Osteocyte (in vitro differentiated cells): Measurements from ENCODE around the gene GPX3. TPM values are rescaled to one million over a fixed set of nuclear protein-coding genes. Genes with fewer than 3 reads are reported as not detected.

Experiments
- DNase-seq: peaks from one replicate; pipeline ENCODE4 v3.0.0; 2021; ENCODE audit warnings: mixed read lengths; ENCODE audit not compliant: unreplicated experiment; ENCODE audit errors: extremely low spot score
- H3K27ac Mint-ChIP-seq: one replicate; pipeline ENCODE4 v1.8.0; 2021; ENCODE audit warnings: mild to moderate bottlenecking, mixed read lengths; ENCODE audit not compliant: unreplicated experiment
- H3K27me3 Mint-ChIP-seq: one replicate; pipeline ENCODE4 v1.8.0; 2021; ENCODE audit warnings: mixed read lengths; ENCODE audit not compliant: unreplicated experiment
- H3K36me3 Mint-ChIP-seq: one replicate; pipeline ENCODE4 v1.8.0; 2021; ENCODE audit warnings: mixed read lengths; ENCODE audit not compliant: unreplicated experiment
- H3K4me1 Mint-ChIP-seq: one replicate; pipeline ENCODE4 v1.8.0; 2021; ENCODE audit warnings: mixed read lengths; ENCODE audit not compliant: unreplicated experiment
- H3K4me3 Mint-ChIP-seq: one replicate; pipeline ENCODE4 v1.8.0; 2021; ENCODE audit warnings: mild to moderate bottlenecking, moderate library complexity, mixed read lengths; ENCODE audit not compliant: unreplicated experiment
- H3K9me3 Mint-ChIP-seq: one replicate; pipeline ENCODE4 v1.8.0; 2021; ENCODE audit warnings: mixed read lengths; ENCODE audit not compliant: unreplicated experiment
- CTCF ChIP-seq: fragments of 200-600 bp; sonication (generic); IDR thresholded peaks from 2 replicates; pipeline ENCODE4 v1.5.0; 2021; ENCODE audit warnings: antibody characterized with exemption, mild to moderate bottlenecking, moderate library complexity
- total RNA-seq: library from RNA; stranded (reverse); gene quantifications from 2 replicates; pipeline ENCODE4 v1.2.1, GENCODE V29; 2021

GPX3 gene
- total RNA-seq, 1 donor from 2014 or later: 1.1 TPM

DNA sequence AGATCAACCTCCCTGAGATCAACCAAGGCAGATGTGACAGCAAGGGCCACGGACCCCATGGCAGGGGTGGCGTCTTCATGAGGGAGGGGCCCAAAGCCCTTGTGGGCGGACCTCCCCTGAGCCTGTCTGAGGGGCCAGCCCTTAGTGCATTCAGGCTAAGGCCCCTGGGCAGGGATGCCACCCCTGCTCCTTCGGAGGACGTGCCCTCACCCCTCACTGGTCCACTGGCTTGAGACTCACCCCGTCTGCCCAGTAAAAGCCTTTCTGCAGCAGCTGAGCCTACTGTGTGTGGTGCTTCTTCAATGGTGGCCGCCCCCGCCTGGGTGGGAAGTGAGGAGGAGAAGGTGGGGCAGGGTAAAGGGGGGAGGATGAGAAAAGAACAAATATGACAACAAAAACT is 8.3 kb downstream of the GPX3 start:
- no peak for DNase-seq
- Mint-ChIP-seq H3K36me3 (peaks cover 40% of the 10 kb centered on the region), H3K27ac (no peak overlapping the region), H3K4me3 (no peak overlapping the region), H3K27me3 (no peaks in the 10 kb centered on the region), H3K4me1 (no peaks in the 10 kb centered on the region), H3K9me3 (no peaks in the 10 kb centered on the region)
- no peak for TF ChIP-seq CTCF

DNA sequence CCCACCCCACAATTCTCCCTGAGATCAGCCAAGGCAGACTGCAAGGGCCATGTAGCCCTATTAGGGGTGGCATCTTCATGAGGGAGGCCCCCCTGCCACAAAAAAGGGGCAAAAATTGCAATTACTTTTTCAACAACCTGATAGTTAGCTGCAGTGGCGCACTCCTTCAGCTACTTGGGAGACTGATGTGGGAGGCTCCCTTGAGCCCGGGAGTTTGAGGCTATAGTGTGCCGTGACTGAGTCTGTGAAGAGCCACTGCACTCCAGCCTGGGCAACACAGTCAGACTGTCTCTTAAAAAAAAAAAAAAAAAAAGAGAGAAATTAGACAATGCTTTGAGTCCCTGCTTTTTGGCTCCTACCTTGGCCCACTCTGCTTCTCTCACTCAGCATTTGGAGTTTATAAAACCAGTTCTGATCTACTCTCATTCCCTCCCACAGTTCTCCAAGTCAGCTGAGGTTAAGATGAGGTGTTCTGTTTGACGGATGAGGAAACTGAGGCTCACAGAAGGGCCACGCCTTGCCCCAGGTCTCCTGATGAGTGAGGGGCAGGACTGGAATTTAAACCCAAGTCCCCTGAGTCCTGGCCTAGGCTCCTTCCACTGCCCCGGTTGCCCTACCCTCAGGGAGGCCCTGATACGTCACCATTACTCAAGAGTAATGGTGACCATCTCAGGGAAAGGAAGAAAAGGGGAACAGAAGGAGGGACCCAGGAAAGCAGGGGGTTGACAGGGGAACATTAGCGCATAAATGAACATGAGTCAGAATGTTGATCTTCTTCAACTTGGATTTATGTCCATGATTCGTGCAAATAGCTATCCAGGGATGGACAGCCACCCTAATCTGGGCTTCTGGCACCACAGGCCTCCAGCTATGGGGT is 9.0 kb downstream of the GPX3 start:
- DNase-seq: no peak
- Mint-ChIP-seq H3K4me3 (no peak overlapping the region), H3K27me3 (no peaks in the 10 kb centered on the region), H3K27ac (no peak overlapping the region), H3K9me3 (no peaks in the 10 kb centered on the region), H3K36me3 (peaks cover 47% of the 10 kb centered on the region), H3K4me1 (no peaks in the 10 kb centered on the region)
- TF ChIP-seq CTCF: no peak

DNA sequence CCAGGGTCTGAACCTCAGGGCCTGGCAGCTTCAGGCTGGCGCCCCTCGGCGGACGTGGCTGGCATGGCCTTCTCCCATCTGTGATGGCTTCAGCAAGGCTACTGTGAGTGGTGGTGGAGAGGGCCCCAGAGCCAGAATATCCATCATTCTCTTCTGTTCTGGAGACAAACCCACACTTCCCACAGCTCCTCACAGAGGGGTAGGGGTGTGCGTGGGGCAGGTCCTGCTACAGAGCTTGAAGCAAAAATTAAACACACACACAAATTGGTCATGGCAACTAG is 9.6 kb downstream of the GPX3 start:
- peaks cover 47% of the 10 kb centered on the region for H3K36me3 Mint-ChIP-seq
- H3K4me1 Mint-ChIP-seq: no peaks in the 10 kb centered on the region
- no peak for TF ChIP-seq CTCF
- H3K27ac Mint-ChIP-seq: no peak overlapping the region
- DNase-seq: no peak
- no peak overlapping the region for H3K4me3 Mint-ChIP-seq
- H3K27me3 Mint-ChIP-seq: no peaks in the 10 kb centered on the region
- H3K9me3 Mint-ChIP-seq: no peaks in the 10 kb centered on the region

GRCh38 chr5:151030379-151030778 is 10.0 kb downstream of the GPX3 start:
- no peak overlapping the region for H3K27ac Mint-ChIP-seq
- no peak for DNase-seq
- no peak for TF ChIP-seq CTCF
- no peaks in the 10 kb centered on the region for H3K4me1 Mint-ChIP-seq
- peaks cover 49% of the 10 kb centered on the region for H3K36me3 Mint-ChIP-seq
- no peaks in the 10 kb centered on the region for H3K27me3 Mint-ChIP-seq
- no peaks in the 10 kb centered on the region for H3K9me3 Mint-ChIP-seq
- no peak overlapping the region for H3K4me3 Mint-ChIP-seq

DNA sequence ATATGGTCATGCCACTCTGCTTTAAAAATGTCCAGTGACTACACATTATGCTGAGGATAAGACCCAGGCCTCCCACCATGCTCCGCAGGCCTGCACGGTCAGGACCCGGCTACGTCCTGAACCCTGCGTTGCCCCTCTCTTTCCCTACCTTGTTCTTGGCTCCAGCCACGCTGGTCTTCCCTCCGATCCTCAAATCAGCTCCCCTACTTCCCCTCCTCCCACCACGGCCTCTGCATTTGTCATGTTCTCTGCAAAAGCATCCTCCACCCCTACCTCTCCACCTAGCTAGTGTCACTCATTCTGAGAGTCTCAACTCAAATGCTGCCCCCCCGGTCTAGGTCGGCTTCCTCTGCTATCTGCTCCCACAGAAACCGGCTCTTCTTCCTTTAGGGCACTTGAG is 11.2 kb downstream of the GPX3 start:
- Mint-ChIP-seq H3K9me3 (no peaks in the 10 kb centered on the region), H3K4me3 (no peak overlapping the region), H3K4me1 (no peaks in the 10 kb centered on the region), H3K27ac (no peak overlapping the region), H3K27me3 (no peaks in the 10 kb centered on the region), H3K36me3 (peaks cover 57% of the 10 kb centered on the region)
- no peak for DNase-seq
- no peak for TF ChIP-seq CTCF
